WTC11 (cell line): Measurements from ENCODE around the gene IRAK4.

Experiments
- ATF2 ChIP-seq: sonication (generic); formaldehyde crosslinking; IDR thresholded peaks from 2 replicates; pipeline ENCODE4 v1.8.1; 2022; ENCODE audit warnings: low read depth, missing genetic modification reagents, borderline replicate concordance
- CTCF ChIP-seq: fragments of 200-600 bp; IDR thresholded peaks from 2 replicates; pipeline ENCODE4 v1.8.0; 2022; ENCODE audit warnings: antibody characterized with exemption
- FOXP1 ChIP-seq: sonication (generic); formaldehyde crosslinking; IDR thresholded peaks from 2 replicates; pipeline ENCODE4 v1.8.0; 2022; ENCODE audit warnings: missing genetic modification reagents, mild to moderate bottlenecking, moderate library complexity, borderline replicate concordance
- NFE2L1 ChIP-seq: sonication (generic); formaldehyde crosslinking; IDR thresholded peaks from 2 replicates; pipeline ENCODE4 v1.8.1; 2023; ENCODE audit warnings: missing genetic modification reagents
- NFYB ChIP-seq: sonication (generic); formaldehyde crosslinking; conservative IDR thresholded peaks from 2 replicates; pipeline ENCODE4 v1.8.0; 2022; ENCODE audit warnings: low read depth, missing genetic modification reagents
- PRDM15 ChIP-seq: sonication (generic); formaldehyde crosslinking; IDR thresholded peaks from 2 replicates; pipeline ENCODE4 v1.8.0; 2022; ENCODE audit warnings: missing genetic modification reagents
- SP1 ChIP-seq: sonication (generic); formaldehyde crosslinking; conservative IDR thresholded peaks from 2 replicates; pipeline ENCODE4 v1.8.1; 2022; ENCODE audit warnings: missing genetic modification reagents
- USF2 ChIP-seq: sonication (generic); formaldehyde crosslinking; IDR thresholded peaks from 2 replicates; pipeline ENCODE4 v1.8.1; 2023; ENCODE audit warnings: mild to moderate bottlenecking, missing genetic modification reagents, moderate library complexity

- TF ChIP-seq ATF2 (CRISPR knock-in tag), result no peak
- TF ChIP-seq USF2, result no peak
- no peak for TF ChIP-seq SP1 (CRISPR knock-in tag)
- no peak for TF ChIP-seq NFYB (CRISPR knock-in tag)
- TF ChIP-seq CTCF, result no peak
- TF ChIP-seq FOXP1, result no peak
- no peak for TF ChIP-seq PRDM15 (CRISPR knock-in tag)
- no peak for TF ChIP-seq NFE2L1
Observed at GRCh38 chr12:43816168-43816567, 57.4 kb downstream of the IRAK4 start.
